B cell (primary cell): Measurements from ENCODE around the gene CDIP1. TPM values are rescaled to one million over a fixed set of nuclear protein-coding genes. Genes with fewer than 3 reads are reported as not detected.

Source experiments
- ATAC-seq: fragments of 200-7000 bp; cut with Tn5 transposase; one replicate; pipeline ENCODE4 v1.10.0; 2021; ENCODE audit warnings: low read depth, mild to moderate bottlenecking, moderate number of reproducible peaks, moderate library complexity
- CTCF ChIA-PET: fragments of 350-600 bp; sonication (Branson Sonifier 250); formaldehyde crosslinking; loops from one replicate; lab custom pipeline; 2021; ENCODE audit warnings: antibody characterized with exemption, inconsistent platforms; lab: Charles Lee
- POLR2A ChIA-PET: fragments of 350-600 bp; sonication (Branson Sonifier 250); formaldehyde crosslinking; loops from one replicate; lab custom pipeline; 2021; ENCODE audit warnings: antibody characterized with exemption; lab: Charles Lee
- DNase-seq: peaks from one replicate; pipeline ENCODE4 v3.0.0; 2013
- H2AFZ ChIP-seq: 2 replicates; pipeline ENCODE4 v1.6.1; 2012; ENCODE audit warnings: mild to moderate bottlenecking, low read depth, low read length; ENCODE audit not compliant: insufficient read depth, poor library complexity, severe bottlenecking
- H3K27ac ChIP-seq, 2 donors: 1 replicate in 1 of 2; 2 replicates in 1 of 2; pipeline ENCODE4 v1.5.1; 2012 to 2013; ENCODE audit warnings: low read length in 2 of 2, mild to moderate bottlenecking in 2 of 2, moderate library complexity in 1 of 2
- H3K27me3 ChIP-seq, 4 experiments: fragments of 200-600 bp in 1 of 4; sonication (generic) in 1 of 4; replicated peaks in 1 of 4; 1 replicate in 2 of 4; 2 replicates in 2 of 4; pipeline versions ENCODE4 v1.6.1 to v1.7.0; 2013 to 2016; ENCODE audit warnings: low read length in 3 of 4, mild to moderate bottlenecking in 2 of 4, mixed read lengths in 1 of 4, moderate library complexity in 1 of 4; ENCODE audit not compliant: insufficient read depth in 4 of 4, control insufficient read depth in 3 of 4; ENCODE audit errors: control extremely low read depth in 1 of 4
- H3K36me3 ChIP-seq, 2 experiments: replicated peaks in 1 of 2; 1 replicate in 1 of 2; 2 replicates in 1 of 2; pipeline versions ENCODE4 v1.6.1 to v1.7.1; 2013; ENCODE audit warnings: low read length in 1 of 2; ENCODE audit not compliant: insufficient read depth in 2 of 2, control insufficient read depth in 1 of 2; ENCODE audit errors: control extremely low read depth in 1 of 2, extremely low read depth in 1 of 2
- H3K4me1 ChIP-seq, 2 donors: fragments of 200-600 bp in 1 of 2; sonication (generic) in 1 of 2; 1 replicate in 1 of 2; 2 replicates in 1 of 2; pipeline versions ENCODE4 v1.5.1 to v1.6.1; 2013 to 2017; ENCODE audit warnings: low read length in 2 of 2; ENCODE audit not compliant: control insufficient read depth in 2 of 2, insufficient read depth in 2 of 2
- H3K4me2 ChIP-seq: replicated peaks from 2 replicates; pipeline ENCODE3; 2012; ENCODE audit warnings: mild to moderate bottlenecking, low read depth, low read length; ENCODE audit not compliant: poor library complexity, severe bottlenecking
- H3K4me3 ChIP-seq, 5 experiments: fragments of 200-600 bp in 1 of 5; sonication (generic) in 1 of 5; 1 replicate in 3 of 5; 2 replicates in 2 of 5; pipeline versions ENCODE4 v1.5.1 to v1.7.0; 2011 to 2016; ENCODE audit warnings: low read length in 4 of 5, mild to moderate bottlenecking in 4 of 5, low read depth in 2 of 5, control low read depth in 1 of 5, moderate library complexity in 1 of 5; ENCODE audit not compliant: insufficient read depth in 1 of 5; ENCODE audit errors: control extremely low read depth in 1 of 5, extremely low read depth in 1 of 5
- H3K79me2 ChIP-seq: fragments of 200-600 bp; sonication (generic); one replicate; pipeline ENCODE4 v1.6.0; 2016; ENCODE audit warnings: low read length; ENCODE audit not compliant: control insufficient read depth, insufficient read depth
- H3K9ac ChIP-seq: fragments of 200-600 bp; sonication (generic); 2 replicates; pipeline ENCODE4 v1.6.1; 2017; ENCODE audit warnings: mild to moderate bottlenecking, low read length, moderate library complexity
- H3K9me3 ChIP-seq, 3 donors: one replicate each; pipeline versions ENCODE4 v1.6.1 to v1.7.1; 2013; ENCODE audit warnings: low read length in 2 of 3; ENCODE audit not compliant: control insufficient read depth in 2 of 3, insufficient read depth in 1 of 3; ENCODE audit errors: control extremely low read depth in 1 of 3
- H4K20me1 ChIP-seq: 2 replicates; pipeline ENCODE4 v1.6.0; 2012; ENCODE audit warnings: mild to moderate bottlenecking, low read length; ENCODE audit not compliant: insufficient read depth, control insufficient read depth, poor library complexity, severe bottlenecking
- H3K27ac Mint-ChIP-seq: one replicate; pipeline ENCODE4 v1.8.0; 2021; ENCODE audit warnings: mixed read lengths
- H3K27me3 Mint-ChIP-seq: one replicate; pipeline ENCODE4 v1.8.0; 2021; ENCODE audit warnings: mixed read lengths
- H3K4me1 Mint-ChIP-seq: one replicate; pipeline ENCODE4 v1.8.0; 2021; ENCODE audit warnings: mixed read lengths
- H3K4me3 Mint-ChIP-seq: one replicate; pipeline ENCODE4 v1.8.0; 2021; ENCODE audit warnings: mixed read lengths
- H3K9me3 Mint-ChIP-seq: one replicate; pipeline ENCODE4 v1.8.0; 2022; ENCODE audit warnings: mixed read lengths; ENCODE audit not compliant: insufficient read depth
- CTCF ChIP-seq: fragments of 200-600 bp; IDR thresholded peaks from one replicate; pipeline ENCODE4 v1.8.0; 2022; ENCODE audit warnings: antibody characterized with exemption, mild to moderate bottlenecking
- EZH2 ChIP-seq: IDR thresholded peaks from 2 replicates; pipeline ENCODE4 v1.6.1; 2012; ENCODE audit warnings: borderline replicate concordance, low read depth, mild to moderate bottlenecking, moderate library complexity, low read length; ENCODE audit not compliant: insufficient read depth, poor library complexity, severe bottlenecking
- WGBS: methylation state at CpG from one replicate; pipeline ENCODE4 v1.1.5; 2013; ENCODE audit warnings: missing lambda C conversion rate; ENCODE audit not compliant: insufficient coverage; 5-methylcytosine and 5-hydroxymethylcytosine counted together
- intact Hi-C: fragments of 100-400 bp; cut with micrococcal nuclease; formaldehyde crosslinking; loops from one replicate; pipeline ENCODE4 v1.10.0; 2022
- polyA plus RNA-seq: library from polyadenylated mRNA; depleted of rRNA; stranded (reverse); fragments of >200 nt; gene quantifications from 2 replicates; pipeline ENCODE4 v1.2.3, GENCODE V29; 2012
- total RNA-seq, 2 donors: library from RNA; stranded (reverse); fragments of 120-200 nt in 1 of 2; gene quantifications; 1 replicate in 1 of 2; 2 replicates in 1 of 2; pipeline versions ENCODE4 v1.2.3 to v1.2.4, GENCODE V29; 2013 to 2022

Gene CDIP1
- total and polyA plus RNA-seq, 2 donors (not counting 1 experiment from before 2014, with no cell fraction given), result 12.8 to 20.3 TPM

DNA sequence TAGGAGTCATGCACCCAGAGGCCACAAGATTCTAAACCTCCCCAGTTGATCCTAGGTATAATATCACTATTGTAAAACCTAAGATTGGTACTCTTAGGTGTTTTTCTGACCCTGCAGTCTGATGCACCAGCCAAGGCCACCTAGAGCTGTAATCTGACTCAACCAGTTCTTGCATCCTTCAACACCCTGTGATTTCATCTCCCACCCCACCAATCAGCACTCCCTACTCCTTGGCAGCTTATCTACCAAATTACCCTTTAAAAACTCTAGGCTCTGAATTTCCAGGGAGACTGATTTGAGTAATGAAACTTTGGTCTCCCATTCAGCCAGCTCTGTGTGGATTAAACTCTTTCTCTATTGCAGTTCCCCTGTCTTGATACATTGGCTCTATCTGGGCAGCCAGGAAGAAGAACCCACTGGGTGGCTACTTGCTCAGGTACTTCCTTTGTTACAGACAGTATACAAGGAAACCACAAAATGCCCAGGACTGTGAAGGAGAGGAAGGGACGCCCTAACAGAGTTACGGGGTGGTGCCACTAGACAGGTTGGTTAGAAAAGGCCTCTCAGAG, 1.2 kb upstream of the CDIP1 start:
- Mint-ChIP-seq H3K27ac (no peak overlapping the region), H3K4me3 (peak overlapping the region; percentile 26), H3K9me3 (no peaks in the 10 kb centered on the region), H3K27me3 (no peaks in the 10 kb centered on the region), H3K4me1 (peaks cover 14% of the 10 kb centered on the region)
- peaks cover 34% of the 10 kb centered on the region for H3K79me2 ChIP-seq
- peaks cover 0 to 15% (median 9%) of the 10 kb centered on the region in 3 donors for H3K9me3 ChIP-seq
- intact Hi-C loops, result loop anchor here (2.0 to 5.0 kb wide), 2 partner anchors 85 to 232 kb away; partner anchors contain the start of gene MGRN1
- CTCF ChIA-PET, result interaction anchor here (1.0 to 2.3 kb wide), 3 partner anchors 8 to 64 kb away, joined by 3 to 18 read pairs (median 12); partner anchors contain the start of gene HMOX2
- H4K20me1 ChIP-seq, result no peaks in the 10 kb centered on the region
- TF ChIP-seq EZH2 (no peak), CTCF (no peak)
- H3K9ac ChIP-seq, result no peak overlapping the region
- no peaks in the 10 kb centered on the region for H3K27me3 ChIP-seq
- H3K4me3 ChIP-seq, result no peak overlapping the region
- H3K27ac ChIP-seq, result no peak overlapping the region
- H3K4me1 ChIP-seq, result peaks cover 7 to 13% of the 10 kb centered on the region in 2 donors
- no peak for DNase-seq
- H2AFZ ChIP-seq, result no peak overlapping the region
- H3K36me3 ChIP-seq, result no peaks in the 10 kb centered on the region
- WGBS, result 95% methylated on average over 2 of the region's 2 CpGs
- POLR2A ChIA-PET, result interaction anchor here (1.1 to 1.6 kb wide), 2 partner anchors 10 to 176 kb away, joined by 4 to 13 read pairs; no protein-coding TSS in a partner anchor
- no peak overlapping the region for H3K4me2 ChIP-seq
- ATAC-seq, result no peak
